GM21825 (cell line): ENCODE data around the gene ANO5.
"Not testable (repeated sequence)": the region's sequence is repeated elsewhere in the genome, so short reads cannot be mapped to it uniquely, and the experiment has no call there.

ENCODE experiments used
- ATAC-seq: cut with Tn5 transposase; IDR thresholded peaks from one replicate; pipeline ENCODE4 v1.9.1; 2021; ENCODE audit warnings: mild to moderate bottlenecking, moderate library complexity; ENCODE audit not compliant: unreplicated experiment

Gene ANO5

GRCh38 chr11:22197139-22198005 is 4.5 kb downstream of the ANO5 start:
- no peak for ATAC-seq

GRCh38 chr11:22199243-22199642 is 6.4 kb downstream of the ANO5 start:
- no peak for ATAC-seq

- ATAC-seq = no peak
Observed at GRCh38 chr11:22203281-22203680, 10.4 kb downstream of the ANO5 start.

GRCh38 chr11:22207162-22207561 is 14.3 kb downstream of the ANO5 start:
- ATAC-seq = no peak

- ATAC-seq = no peak
Observed at GRCh38 chr11:22208151-22208858, 15.4 kb downstream of the ANO5 start.

DNA sequence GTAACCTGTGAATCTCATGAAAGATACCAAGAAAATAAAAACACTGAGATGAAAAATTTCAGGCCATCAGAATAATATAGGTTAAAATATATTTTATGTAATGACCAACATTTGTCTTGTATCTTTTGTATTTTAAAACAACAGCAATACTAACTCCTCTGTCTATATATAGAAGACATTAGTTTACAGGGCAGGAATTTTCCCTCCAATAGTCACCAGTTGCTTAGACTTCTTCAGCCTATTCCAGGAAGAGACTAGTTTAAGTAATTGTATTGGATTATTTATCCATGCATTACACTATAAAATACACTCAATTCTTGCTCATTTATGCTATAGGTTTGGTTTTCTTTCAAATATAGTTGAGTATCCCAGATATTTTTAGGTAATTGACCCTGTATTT is 24.1 kb downstream of the ANO5 start:
- ATAC-seq = no peak

DNA sequence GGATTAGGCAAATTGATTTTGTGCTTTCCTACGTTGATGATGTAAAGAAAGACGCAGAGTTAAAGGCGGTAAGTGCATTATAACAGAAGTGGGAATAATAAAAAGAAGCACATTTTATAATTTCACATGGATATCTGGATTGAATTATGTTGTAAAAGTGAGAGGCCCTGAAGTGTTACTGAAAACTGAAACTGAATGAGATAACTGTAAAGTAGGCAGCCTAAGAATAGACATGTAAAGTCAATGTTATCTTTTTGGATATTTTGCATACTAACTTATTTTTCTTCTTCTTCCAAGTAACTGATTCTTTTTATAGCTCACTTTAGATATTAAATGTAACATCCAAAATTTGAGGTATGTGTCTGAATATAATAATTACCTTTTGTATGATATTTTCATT is 28.3 kb downstream of the ANO5 start:
- ATAC-seq = no peak

DNA sequence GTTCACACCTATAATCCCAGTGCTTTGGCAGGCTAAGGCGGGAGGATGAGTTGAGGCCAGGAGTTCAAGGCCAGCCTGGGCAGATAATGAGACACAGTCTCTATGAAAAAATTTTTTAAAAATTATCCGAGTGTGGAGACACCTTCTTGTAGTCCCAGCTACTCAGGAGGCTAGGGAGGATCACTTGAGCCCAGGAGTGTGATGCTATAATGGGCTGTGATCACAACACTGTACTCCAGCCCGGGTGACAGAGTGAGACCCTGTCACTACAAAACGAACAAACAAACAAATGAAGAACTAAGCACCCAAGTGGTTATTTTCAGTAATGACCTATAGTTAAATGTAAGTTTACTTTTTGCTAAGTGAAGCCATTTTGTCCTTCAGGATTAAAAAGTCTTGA is 32.3 kb downstream of the ANO5 start:
- no peak for ATAC-seq

- no peak for ATAC-seq
Observed at GRCh38 chr11:22234743-22235142, 41.9 kb downstream of the ANO5 start.

DNA sequence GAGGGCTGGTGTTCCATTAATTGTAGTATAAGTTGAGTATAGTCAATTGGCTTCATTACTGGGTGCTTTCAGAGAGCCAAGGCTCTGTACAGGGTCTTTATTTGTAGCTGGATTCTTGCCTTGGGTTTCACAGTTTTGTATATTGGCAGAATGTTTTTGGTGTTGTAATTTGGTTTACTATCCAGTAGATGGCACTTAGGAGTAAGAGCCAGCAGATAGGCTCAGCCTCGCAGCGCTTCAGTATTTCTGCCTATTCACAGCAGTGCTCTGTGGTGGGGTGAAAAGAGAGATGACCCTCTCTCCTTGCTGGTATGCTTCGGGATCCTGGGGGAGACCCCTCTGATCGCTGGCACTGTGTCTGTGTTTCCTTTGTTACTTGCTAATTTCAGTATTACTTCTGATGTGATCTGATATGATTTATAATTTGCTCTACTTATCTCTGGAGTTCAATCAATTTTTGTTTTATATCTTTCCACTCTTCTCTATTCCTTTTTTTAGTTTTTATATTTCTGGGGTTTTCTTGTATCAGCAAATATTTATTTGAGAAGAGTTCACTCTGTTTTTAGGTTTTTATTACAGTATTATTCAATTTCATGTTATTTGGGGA is 52.2 kb downstream of the ANO5 start:
- peak; percentile 93 for ATAC-seq

GRCh38 chr11:22246992-22247391 is 54.1 kb downstream of the ANO5 start:
- ATAC-seq = no peak

DNA sequence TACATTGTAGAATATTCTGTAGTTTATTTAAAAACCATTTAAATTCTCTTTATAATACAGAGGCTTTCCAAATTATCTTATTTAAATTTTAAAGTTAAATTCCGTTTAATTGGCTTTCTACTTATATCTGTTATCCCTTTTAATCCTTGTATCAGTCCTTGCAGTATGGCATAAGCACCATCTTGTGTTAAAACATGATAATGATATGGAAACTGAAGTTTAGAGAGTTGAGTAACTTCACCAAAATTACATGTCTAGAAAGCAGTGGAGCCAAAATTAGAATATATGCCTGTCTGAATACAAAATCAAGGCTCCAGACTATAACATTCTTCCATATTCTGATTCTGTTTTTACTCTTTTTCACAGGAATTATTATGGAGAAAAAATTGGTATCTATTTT is 57.0 kb downstream of the ANO5 start:
- no peak for ATAC-seq

DNA sequence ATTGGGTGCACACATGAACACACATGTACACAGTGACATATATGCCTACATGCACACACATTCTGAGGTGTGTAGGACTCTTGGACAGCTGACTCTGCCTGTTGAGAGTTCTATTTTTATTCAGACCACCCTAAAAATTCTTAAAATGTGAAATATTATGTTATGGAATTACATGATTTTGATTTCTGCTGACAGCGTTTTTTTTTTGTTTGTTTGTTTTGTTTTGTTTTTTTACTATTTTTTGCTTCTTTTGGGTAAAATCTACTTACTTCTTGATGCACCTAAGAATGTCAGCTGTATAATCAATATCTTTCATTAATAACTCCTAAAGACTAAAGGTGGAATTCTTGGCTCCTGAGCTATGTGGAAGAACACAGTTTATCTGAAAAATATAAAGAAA is 64.0 kb downstream of the ANO5 start:
- no peak for ATAC-seq

- no peak for ATAC-seq
Observed at GRCh38 chr11:22263613-22264012, 70.7 kb downstream of the ANO5 start.

DNA sequence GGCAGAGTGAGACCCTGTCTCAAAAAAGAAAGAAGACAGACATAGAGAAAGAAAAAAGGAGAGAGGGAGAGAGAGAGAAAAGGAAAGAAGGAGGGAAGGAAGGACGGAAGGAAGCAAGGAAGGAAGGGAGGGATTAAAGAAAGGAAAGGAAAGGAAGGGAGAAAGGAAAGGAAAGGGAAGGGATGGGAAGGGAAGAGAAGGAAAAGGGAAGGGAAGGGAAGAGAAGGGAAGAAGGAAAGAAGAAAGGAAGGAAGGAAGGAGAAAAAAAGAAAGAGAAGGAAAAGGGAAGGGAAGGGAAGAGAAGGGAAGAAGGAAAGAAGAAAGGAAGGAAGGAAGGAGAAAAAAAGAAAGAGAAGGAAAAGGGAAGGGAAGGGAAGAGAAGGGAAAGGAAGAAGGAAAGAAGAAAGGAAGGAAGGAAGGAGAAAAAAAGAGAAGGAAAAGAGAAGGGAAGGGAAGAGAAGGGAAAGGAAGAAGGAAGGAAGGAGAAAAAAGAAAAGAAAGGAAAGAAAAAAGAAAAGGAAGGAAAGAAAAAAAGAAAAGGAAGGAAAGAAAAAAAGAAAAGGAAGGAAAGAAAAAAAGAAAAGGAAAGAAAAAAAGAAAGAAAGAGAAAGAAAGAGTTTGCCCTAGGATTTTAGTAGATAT is 76.2 kb downstream of the ANO5 start:
- ATAC-seq = not testable (repeated sequence)

- ATAC-seq = no peak
Observed at GRCh38 chr11:22273781-22274180, 80.9 kb downstream of the ANO5 start.

- ATAC-seq = no peak
Observed at GRCh38 chr11:22275600-22275999, 82.7 kb downstream of the ANO5 start.

- ATAC-seq = no peak
Observed at GRCh38 chr11:22276535-22276934, 83.7 kb downstream of the ANO5 start.

DNA sequence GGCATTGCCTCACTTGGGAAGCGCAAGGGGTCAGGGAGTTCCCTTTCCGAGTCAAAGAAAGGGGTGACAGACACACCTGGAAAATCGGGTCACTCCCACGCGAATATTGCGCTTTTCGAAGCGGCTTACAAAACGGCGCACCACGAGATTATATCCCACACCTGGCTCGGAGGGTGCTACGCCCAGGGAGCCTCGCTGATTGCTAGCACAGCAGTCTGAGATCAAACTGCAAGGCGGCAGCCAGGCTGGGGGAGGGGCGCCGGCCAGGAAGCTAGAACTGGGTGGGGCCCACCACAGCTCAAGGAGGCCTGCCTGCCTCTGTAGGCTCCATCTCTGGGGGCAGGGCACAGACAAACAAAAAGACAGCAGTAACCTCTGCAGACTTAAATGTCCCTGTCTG is 92.1 kb downstream of the ANO5 start:
- ATAC-seq = not testable (repeated sequence)

DNA sequence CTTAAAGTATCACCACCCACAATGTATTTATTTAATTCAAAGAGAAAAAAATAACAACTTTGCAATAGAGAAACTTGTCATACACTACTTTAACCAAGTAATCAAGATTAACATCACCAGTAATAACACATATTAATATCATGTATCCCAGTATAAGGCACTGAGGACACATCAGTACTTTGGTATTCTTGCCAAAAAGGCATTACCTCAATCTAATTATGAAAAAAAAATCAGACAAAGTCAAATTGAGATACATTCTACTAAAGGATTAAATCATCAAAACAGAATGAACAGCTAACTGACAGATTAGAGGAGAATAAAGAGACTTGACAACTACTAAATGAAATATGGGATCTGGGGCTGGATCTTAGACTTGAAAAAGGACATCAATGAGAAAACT is 109.5 kb downstream of the ANO5 start:
- no peak for ATAC-seq

DNA sequence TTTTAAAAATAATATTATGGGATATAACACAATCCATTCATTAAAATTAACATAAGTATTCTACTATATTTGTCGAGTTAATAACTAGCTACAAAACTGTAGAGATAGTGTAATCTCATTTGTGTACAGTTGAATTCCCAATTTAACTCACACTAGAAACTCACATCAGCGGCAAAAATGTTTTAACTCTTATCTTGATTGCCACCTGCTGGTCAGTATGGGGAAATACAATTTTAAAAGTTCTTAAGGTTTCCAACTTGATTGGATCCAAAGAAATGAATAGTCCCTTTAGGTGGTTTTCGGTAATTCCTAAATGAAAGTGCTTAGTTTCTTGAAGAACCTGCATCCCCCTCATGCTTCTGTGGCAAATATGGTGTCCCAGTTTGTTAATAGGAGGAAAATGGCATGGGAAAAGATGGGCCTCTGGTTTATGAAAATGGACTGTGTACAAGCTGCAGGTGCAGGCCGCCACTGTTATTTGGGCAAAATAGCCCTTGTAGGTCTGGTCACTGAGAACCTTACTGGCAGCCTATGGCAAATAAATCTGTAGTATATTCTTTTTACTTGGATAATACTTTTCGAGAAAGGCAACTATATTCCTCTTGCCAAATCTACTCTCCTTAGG is 111.6 kb downstream of the ANO5 start:
- ATAC-seq = peak; percentile 61
